Smooth muscle cell (in vitro differentiated cells): ENCODE measurements around the gene SH2D4B. TPM values are rescaled to one million over a fixed set of nuclear protein-coding genes. Genes with fewer than 3 reads are reported as not detected.

Experiments
- DNase-seq: peaks from one replicate; lab custom pipeline; 2025; ENCODE audit not compliant: unreplicated experiment; lab: John Stamatoyannopoulos, UW
- H2AFZ ChIP-seq: fragments of 200-600 bp; sonication (generic); 2 replicates; pipeline ENCODE4 v1.6.0; 2016; ENCODE audit warnings: antibody characterized with exemption, low read depth, mild to moderate bottlenecking
- H3F3A ChIP-seq: fragments of 200-600 bp; sonication (generic); 2 replicates; pipeline ENCODE4 v1.6.0; 2017; ENCODE audit warnings: antibody characterized with exemption, low read depth
- H3K27ac ChIP-seq: fragments of 200-600 bp; sonication (generic); 2 replicates; pipeline ENCODE4 v1.5.1; 2016; ENCODE audit warnings: low read depth, mild to moderate bottlenecking
- H3K27me3 ChIP-seq: fragments of 200-600 bp; sonication (generic); 2 replicates; pipeline ENCODE4 v1.6.1; 2016; ENCODE audit warnings: low read depth, mild to moderate bottlenecking
- H3K36me3 ChIP-seq: fragments of 200-600 bp; sonication (generic); 2 replicates; pipeline ENCODE4 v1.5.1; 2016; ENCODE audit warnings: low read depth
- H3K4me1 ChIP-seq: fragments of 200-600 bp; sonication (generic); 2 replicates; pipeline ENCODE4 v1.5.1; 2016; ENCODE audit warnings: low read depth
- H3K4me2 ChIP-seq: fragments of 200-600 bp; sonication (generic); 2 replicates; pipeline ENCODE4 v1.6.0; 2016; ENCODE audit warnings: mild to moderate bottlenecking
- H3K4me3 ChIP-seq: fragments of 200-600 bp; sonication (generic); 2 replicates; pipeline ENCODE4 v1.5.1; 2016; ENCODE audit warnings: mild to moderate bottlenecking
- H3K79me2 ChIP-seq: fragments of 200-600 bp; sonication (generic); 2 replicates; pipeline ENCODE4 v1.6.0; 2016; ENCODE audit warnings: low read depth, mild to moderate bottlenecking
- H3K9ac ChIP-seq: fragments of 200-600 bp; sonication (generic); 2 replicates; pipeline ENCODE4 v1.6.0; 2016; ENCODE audit warnings: low read depth
- H3K9me3 ChIP-seq: fragments of 200-600 bp; sonication (generic); replicated peaks from 2 replicates; pipeline ENCODE4 v1.5.1; 2016; ENCODE audit warnings: low read depth
- H4K20me1 ChIP-seq: fragments of 200-600 bp; sonication (generic); 2 replicates; pipeline ENCODE4 v1.6.0; 2016; ENCODE audit warnings: low read depth
- WGBS: methylation state at CpG from one replicate; pipeline ENCODE4 v1.1.7; 2016; ENCODE audit warnings: low lambda C conversion rate; 5-methylcytosine and 5-hydroxymethylcytosine counted together
- polyA plus RNA-seq: library from polyadenylated mRNA; unstranded; fragments of >200 nt; fragmentation: Nextera tagmentation; extraction: Ambion mirVana; gene quantifications from 2 replicates; pipeline ENCODE4 v1.2.1, GENCODE V29; 2016
- total RNA-seq: library from RNA; depleted of rRNA; stranded (reverse); fragments of >200 nt; gene quantifications from 2 replicates; pipeline ENCODE4 v1.2.3, GENCODE V29; 2014
- TF ChIP-seq, protein P1 (sequence below): fragments of 200-600 bp; sonication (generic); IDR thresholded peaks from 2 replicates; pipeline ENCODE4 v1.5.1; 2017; ENCODE audit warnings: borderline replicate concordance, mild to moderate bottlenecking, antibody characterized with exemption; ENCODE audit not compliant: insufficient read depth, poor library complexity, severe bottlenecking

Gene SH2D4B
- total and polyA plus RNA-seq, 2 experiments from 2014 or later = 0.13 TPM; not detected in 1

- no peaks in the 10 kb centered on the region for H3F3A ChIP-seq
- H3K79me2 ChIP-seq = no peaks in the 10 kb centered on the region
- H3K9ac ChIP-seq = no peak overlapping the region
- no peak for DNase-seq
- no peaks in the 10 kb centered on the region for H3K4me1 ChIP-seq
- H3K9me3 ChIP-seq = no peaks in the 10 kb centered on the region
- H3K36me3 ChIP-seq = no peaks in the 10 kb centered on the region
- H3K4me3 ChIP-seq = no peak overlapping the region
- TF ChIP-seq, protein P1, sequence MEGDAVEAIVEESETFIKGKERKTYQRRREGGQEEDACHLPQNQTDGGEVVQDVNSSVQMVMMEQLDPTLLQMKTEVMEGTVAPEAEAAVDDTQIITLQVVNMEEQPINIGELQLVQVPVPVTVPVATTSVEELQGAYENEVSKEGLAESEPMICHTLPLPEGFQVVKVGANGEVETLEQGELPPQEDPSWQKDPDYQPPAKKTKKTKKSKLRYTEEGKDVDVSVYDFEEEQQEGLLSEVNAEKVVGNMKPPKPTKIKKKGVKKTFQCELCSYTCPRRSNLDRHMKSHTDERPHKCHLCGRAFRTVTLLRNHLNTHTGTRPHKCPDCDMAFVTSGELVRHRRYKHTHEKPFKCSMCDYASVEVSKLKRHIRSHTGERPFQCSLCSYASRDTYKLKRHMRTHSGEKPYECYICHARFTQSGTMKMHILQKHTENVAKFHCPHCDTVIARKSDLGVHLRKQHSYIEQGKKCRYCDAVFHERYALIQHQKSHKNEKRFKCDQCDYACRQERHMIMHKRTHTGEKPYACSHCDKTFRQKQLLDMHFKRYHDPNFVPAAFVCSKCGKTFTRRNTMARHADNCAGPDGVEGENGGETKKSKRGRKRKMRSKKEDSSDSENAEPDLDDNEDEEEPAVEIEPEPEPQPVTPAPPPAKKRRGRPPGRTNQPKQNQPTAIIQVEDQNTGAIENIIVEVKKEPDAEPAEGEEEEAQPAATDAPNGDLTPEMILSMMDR = no peak
- no peak overlapping the region for H2AFZ ChIP-seq
- WGBS = 85% methylated on average over 5 of the region's 5 CpGs
- H3K27ac ChIP-seq = no peak overlapping the region
- no peaks in the 10 kb centered on the region for H4K20me1 ChIP-seq
- no peak overlapping the region for H3K4me2 ChIP-seq
- no peaks in the 10 kb centered on the region for H3K27me3 ChIP-seq
Observed at GRCh38 chr10:80671847-80672246, 134.1 kb downstream of the SH2D4B start.

GRCh38 chr10:80672613-80673012 is 134.9 kb downstream of the SH2D4B start:
- no peaks in the 10 kb centered on the region for H3K9me3 ChIP-seq

GRCh38 chr10:80674809-80675208 is 137.1 kb downstream of the SH2D4B start:
- H3K79me2 ChIP-seq = no peaks in the 10 kb centered on the region

More at GRCh38 chr10:80672613-80673012, 134.9 kb downstream of the SH2D4B start:
- Histone ChIP-seq H3K4me2 (no peak overlapping the region), H3K4me3 (no peak overlapping the region), H3F3A (no peaks in the 10 kb centered on the region), H3K4me1 (no peaks in the 10 kb centered on the region), H3K79me2 (no peaks in the 10 kb centered on the region), H3K36me3 (no peaks in the 10 kb centered on the region), H3K9ac (no peak overlapping the region), H2AFZ (no peak overlapping the region), H3K27ac (no peak overlapping the region), H3K27me3 (no peaks in the 10 kb centered on the region), H4K20me1 (no peaks in the 10 kb centered on the region)
- TF ChIP-seq, protein P1 = no peak
- 87% methylated on average over 3 of the region's 3 CpGs for WGBS
- DNase-seq = no peak

GRCh38 chr10:80681142-80681541 is 143.4 kb downstream of the SH2D4B start:
- H2AFZ ChIP-seq = no peak overlapping the region
- H3K9me3 ChIP-seq = no peaks in the 10 kb centered on the region
- no peaks in the 10 kb centered on the region for H4K20me1 ChIP-seq
- no peaks in the 10 kb centered on the region for H3K36me3 ChIP-seq
- H3K27me3 ChIP-seq = no peaks in the 10 kb centered on the region
- WGBS = 100% methylated on average over 1 of the region's 1 CpG
- TF ChIP-seq, protein P1 = no peak
- no peak overlapping the region for H3K4me3 ChIP-seq
- no peak overlapping the region for H3K27ac ChIP-seq
- no peak overlapping the region for H3K9ac ChIP-seq
- no peaks in the 10 kb centered on the region for H3K79me2 ChIP-seq
- DNase-seq = no peak
- no peak overlapping the region for H3K4me2 ChIP-seq
- no peaks in the 10 kb centered on the region for H3K4me1 ChIP-seq
- no peaks in the 10 kb centered on the region for H3F3A ChIP-seq

More at GRCh38 chr10:80674809-80675208, 137.1 kb downstream of the SH2D4B start:
- H3K4me2 ChIP-seq = no peak overlapping the region
- H4K20me1 ChIP-seq = no peaks in the 10 kb centered on the region
- H3K9ac ChIP-seq = no peak overlapping the region
- H3K27ac ChIP-seq = no peak overlapping the region
- no peaks in the 10 kb centered on the region for H3K4me1 ChIP-seq
- H3K4me3 ChIP-seq = no peak overlapping the region
- WGBS = 67% methylated on average over 1 of the region's 1 CpG
- no peaks in the 10 kb centered on the region for H3K27me3 ChIP-seq
- TF ChIP-seq, protein P1 = no peak
- no peaks in the 10 kb centered on the region for H3K9me3 ChIP-seq
- no peaks in the 10 kb centered on the region for H3F3A ChIP-seq
- no peak overlapping the region for H2AFZ ChIP-seq
- no peak for DNase-seq
- no peaks in the 10 kb centered on the region for H3K36me3 ChIP-seq
